HepG2 (cell line): ENCODE measurements around the gene GRK3. TPM values are rescaled to one million over a fixed set of nuclear protein-coding genes. Genes with fewer than 3 reads are reported as not detected.

Experiments used
- ATAC-seq: fragments of 200-7000 bp; cut with Tn5 transposase; 3 replicates; pipeline ENCODE4 v1.9.1; 2020; ENCODE audit warnings: mild to moderate bottlenecking, moderate library complexity
- BruUV-seq: library from RNA; stranded (reverse); fragments of 400-500 nt; replicated peaks from 2 replicates; lab custom pipeline; 2021; lab: Mats Ljungman, UMichigan
- CTCF ChIA-PET: fragments of 300-600 bp; formaldehyde crosslinking; extraction: SDS; loops from one replicate; lab custom pipeline; 2021; ENCODE audit warnings: low total read pairs, inconsistent platforms, low intra/inter-chr PET ratio; lab: Yijun Ruan, JAX
- POLR2A ChIA-PET: fragments of 350-600 bp; sonication (Branson Sonifier 250); formaldehyde crosslinking; loops from one replicate; lab custom pipeline; 2020; ENCODE audit warnings: antibody characterized with exemption, inconsistent platforms; lab: Yijun Ruan, JAX
- DNase-seq: peaks from one replicate; pipeline ENCODE4 v3.0.0-alpha.2; 2015; ENCODE audit warnings: low spot score
- FAIRE-seq: peaks from 3 replicates; lab custom pipeline; 2011; peaks lifted over from hg19 to GRCh38; lab: Jason Lieb, UNC
- H2AFZ ChIP-seq: one replicate; pipeline ENCODE4 v1.6.1; 2011; ENCODE audit warnings: low read length, inconsistent platforms
- H3K27ac ChIP-seq: fragments of 300-600 bp; 3 replicates; pipeline ENCODE4 v1.8.0; 2011; ENCODE audit warnings: mixed run types, mild to moderate bottlenecking, mixed read lengths, low read length, inconsistent platforms; ENCODE audit not compliant: insufficient read depth; ENCODE audit errors: extremely low read length
- H3K27me3 ChIP-seq, 2 experiments: fragments of 200-600 bp in 1 of 2; 2 replicates in 1 of 2; 3 replicates in 1 of 2; pipeline versions ENCODE4 v1.6.0 to v1.8.0; 2011; ENCODE audit warnings: low read length in 2 of 2, mild to moderate bottlenecking in 2 of 2, moderate library complexity in 2 of 2, inconsistent platforms in 1 of 2; ENCODE audit not compliant: insufficient read depth in 2 of 2, control insufficient read depth in 1 of 2
- H3K36me3 ChIP-seq, 2 experiments: fragments of 200-600 bp in 1 of 2; replicated peaks in 1 of 2; 2 replicates in 1 of 2; 3 replicates in 1 of 2; pipeline versions ENCODE4 v1.5.1 to v1.8.0; 2011; ENCODE audit warnings: low read length in 2 of 2, inconsistent platforms in 1 of 2; ENCODE audit not compliant: insufficient read depth in 2 of 2, control insufficient read depth in 1 of 2
- H3K4me1 ChIP-seq: 2 replicates; pipeline ENCODE4 v1.5.1; 2012; ENCODE audit warnings: low read length, inconsistent platforms; ENCODE audit not compliant: insufficient read depth
- H3K4me2 ChIP-seq: 2 replicates; pipeline ENCODE4 v1.6.0; 2011; ENCODE audit warnings: low read depth, low read length, inconsistent platforms
- H3K4me3 ChIP-seq, 3 experiments: fragments of 200-600 bp in 1 of 3; sonication (generic), shearing (Covaris generic) in 1 of 3; replicated peaks in 1 of 3; 2 replicates each; pipeline ENCODE4 v1.5.1; 2011 to 2016; ENCODE audit warnings: low read length in 3 of 3, inconsistent platforms in 2 of 3, low read depth in 2 of 3, mild to moderate bottlenecking in 2 of 3, control low read depth in 1 of 3, mixed read lengths in 1 of 3; ENCODE audit not compliant: insufficient read depth in 1 of 3
- H3K79me2 ChIP-seq: one replicate; pipeline ENCODE4 v1.6.1; 2011; ENCODE audit warnings: low read length, inconsistent platforms; ENCODE audit not compliant: insufficient read depth
- H3K9ac ChIP-seq: 2 replicates; pipeline ENCODE4 v1.6.0; 2011; ENCODE audit warnings: mild to moderate bottlenecking, low read depth, low read length, inconsistent platforms; ENCODE audit not compliant: insufficient read depth
- H3K9me3 ChIP-seq: 2 replicates; pipeline ENCODE4 v1.5.1; 2012; ENCODE audit warnings: mild to moderate bottlenecking, low read length
- H4K20me1 ChIP-seq: 2 replicates; pipeline ENCODE4 v1.6.0; 2011; ENCODE audit warnings: inconsistent platforms, mild to moderate bottlenecking, low read length, moderate library complexity; ENCODE audit not compliant: insufficient read depth
- DPF2 ChIP-seq: sonication (generic); formaldehyde crosslinking; IDR thresholded peaks from 2 replicates; pipeline ENCODE4 v1.4.0; 2020; ENCODE audit warnings: mild to moderate bottlenecking, low read depth, missing genetic modification reagents, borderline replicate concordance
- HDAC1 ChIP-seq: sonication (generic); formaldehyde crosslinking; IDR thresholded peaks from 2 replicates; pipeline ENCODE4 v1.5.1; 2020; ENCODE audit warnings: mild to moderate bottlenecking, missing genetic modification reagents
- HNRNPLL ChIP-seq: fragments of 200-400 bp; formaldehyde crosslinking; IDR thresholded peaks from 2 replicates; pipeline ENCODE4 v1.6.1; 2017; ENCODE audit warnings: mild to moderate bottlenecking, low read depth, low read length; ENCODE audit not compliant: poor library complexity, severe bottlenecking
- KDM5A ChIP-seq: fragments of 200-600 bp; sonication (generic); IDR thresholded peaks from 2 replicates; pipeline ENCODE4 v1.7.0; 2018; ENCODE audit warnings: antibody characterized with exemption, mild to moderate bottlenecking, low read length, borderline replicate concordance
- MAFF ChIP-seq: IDR thresholded peaks from 2 replicates; pipeline ENCODE4 v1.6.1; 2011; ENCODE audit warnings: low read depth, low read length, improper control_type of control experiment
- MEF2D ChIP-seq: sonication (generic); formaldehyde crosslinking; IDR thresholded peaks from 2 replicates; pipeline ENCODE4 v1.5.1; 2020; ENCODE audit warnings: mild to moderate bottlenecking, missing genetic modification reagents
- PLRG1 ChIP-seq: fragments of 450-650 bp; conservative IDR thresholded peaks from 2 replicates; pipeline ENCODE4 v1.6.1; 2016
- ZNF354B ChIP-seq: sonication (generic); formaldehyde crosslinking; IDR thresholded peaks from 2 replicates; pipeline ENCODE4 v1.8.0; 2022; ENCODE audit warnings: mild to moderate bottlenecking, missing genetic modification reagents
- ZNF570 ChIP-seq: sonication (generic); formaldehyde crosslinking; IDR thresholded peaks from 2 replicates; pipeline ENCODE4 v1.4.0; 2020; ENCODE audit warnings: mild to moderate bottlenecking, missing genetic modification reagents, borderline replicate concordance
- ZNF678 ChIP-seq: sonication (generic); formaldehyde crosslinking; IDR thresholded peaks from 2 replicates; pipeline ENCODE4 v1.4.0; 2020; ENCODE audit warnings: mild to moderate bottlenecking, missing genetic modification reagents
- ZNF775 ChIP-seq: sonication (generic); formaldehyde crosslinking; IDR thresholded peaks from 2 replicates; pipeline ENCODE4 v1.4.0; 2020; ENCODE audit warnings: missing genetic modification reagents, mild to moderate bottlenecking, moderate library complexity, borderline replicate concordance
- WGBS: methylation state at CpG from one replicate; pipeline ENCODE4 v1.1.6; 2017; ENCODE audit warnings: low lambda C conversion rate; 5-methylcytosine and 5-hydroxymethylcytosine counted together
- in situ Hi-C: cut with HindIII; loops from 2 replicates; pipeline ENCODE4 v1.10.0; 2017; ENCODE audit warnings: low pct_unique_long_range_greater_than_20kb; ENCODE audit not compliant: extremely low pct_ligation_motif_present
- intact Hi-C: fragments of 100-400 bp; cut with micrococcal nuclease; formaldehyde crosslinking; loops from one replicate; pipeline ENCODE4 v1.10.0; 2022; ENCODE audit not compliant: unreplicated experiment
- polyA plus RNA-seq, 8 experiments: library from polyadenylated mRNA; depleted of rRNA in 3 of 8; stranded (reverse) in 7 of 8; unstranded in 1 of 8; fragments of >200 nt; fragmentation: Illumina TruSeq in 4 of 8; extraction: Trizol in 4 of 8; gene quantifications; 2 replicates each; pipeline versions ENCODE4 v1.2.1 to v1.2.3, GENCODE V29; 2011 to 2016; ENCODE audit warnings: low read depth in 4 of 8, missing spikeins in 1 of 8, mixed read lengths in 1 of 8; ENCODE audit not compliant: insufficient read depth in 1 of 8
- total RNA-seq, 5 experiments: library from RNA; depleted of rRNA; stranded (reverse); fragments of >200 nt; fragmentation: Illumina TruSeq; extraction: Trizol; gene quantifications; 2 replicates each; pipeline ENCODE4 v1.2.3, GENCODE V29; 2016; ENCODE audit warnings: low read depth in 1 of 5
- TF ChIP-seq, protein P1 (sequence below): IDR thresholded peaks from 2 replicates; pipeline ENCODE4 v1.6.1; 2016; ENCODE audit warnings: mild to moderate bottlenecking, missing biosample characterization, missing genetic modification reagents
- TF ChIP-seq, protein P2 (sequence below): sonication (generic); formaldehyde crosslinking; IDR thresholded peaks from 2 replicates; pipeline ENCODE4 v1.5.0; 2020; ENCODE audit warnings: mild to moderate bottlenecking, low read depth, missing genetic modification reagents, borderline replicate concordance
- TF ChIP-seq, protein P3 (sequence below): sonication (generic); formaldehyde crosslinking; IDR thresholded peaks from 2 replicates; pipeline ENCODE4 v1.5.0; 2020; ENCODE audit warnings: missing genetic modification reagents, mild to moderate bottlenecking, borderline replicate concordance
- TF ChIP-seq, protein P4 (sequence below): sonication (generic); formaldehyde crosslinking; IDR thresholded peaks from 2 replicates; pipeline ENCODE4 v1.4.0; 2020; ENCODE audit warnings: missing genetic modification reagents

Gene GRK3
- total and polyA plus RNA-seq, 2 of the 13 experiments (the other 11 are each of a cell fraction or from before 2014, with no cell fraction given), result 8.5 to 16.7 TPM

DNA sequence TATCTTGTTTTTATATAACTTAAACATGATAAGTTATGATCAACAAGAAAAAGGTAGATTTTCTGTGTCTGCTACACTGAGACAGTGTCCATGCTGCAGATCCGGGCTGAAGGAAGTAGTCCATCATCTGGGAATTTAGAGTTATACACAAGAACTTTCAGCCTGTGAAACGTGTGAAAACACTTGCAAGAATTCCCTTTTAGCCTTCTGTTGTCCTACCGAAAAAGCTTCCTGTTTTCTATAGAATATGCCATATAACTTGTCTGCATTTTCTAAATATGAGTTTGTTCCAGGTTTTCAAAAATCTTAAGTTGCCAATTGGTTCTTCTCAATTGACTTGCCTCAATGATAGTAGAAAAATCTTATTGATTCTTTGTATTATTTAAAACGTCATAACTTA is 113.2 kb downstream of the GRK3 start:
- no peak for ATAC-seq
- no TSS peak for BruUV-seq
- no peak overlapping the region for H3K27ac ChIP-seq
- no peaks in the 10 kb centered on the region for H4K20me1 ChIP-seq
- WGBS, result 94% methylated on average over 4 of the region's 4 CpGs
- POLR2A ChIA-PET, result no interaction called here
- no peak for DNase-seq
- H3K9me3 ChIP-seq, result no peaks in the 10 kb centered on the region
- TF ChIP-seq, protein P1, sequence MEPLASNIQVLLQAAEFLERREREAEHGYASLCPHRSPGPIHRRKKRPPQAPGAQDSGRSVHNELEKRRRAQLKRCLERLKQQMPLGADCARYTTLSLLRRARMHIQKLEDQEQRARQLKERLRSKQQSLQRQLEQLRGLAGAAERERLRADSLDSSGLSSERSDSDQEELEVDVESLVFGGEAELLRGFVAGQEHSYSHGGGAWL (CRISPR knock-in tag), result no peak
- TF ChIP-seq HDAC1, result no peak
- TF ChIP-seq DPF2 (CRISPR knock-in tag), result no peak
- TF ChIP-seq ZNF354B, result no peak
- TF ChIP-seq, protein P2, sequence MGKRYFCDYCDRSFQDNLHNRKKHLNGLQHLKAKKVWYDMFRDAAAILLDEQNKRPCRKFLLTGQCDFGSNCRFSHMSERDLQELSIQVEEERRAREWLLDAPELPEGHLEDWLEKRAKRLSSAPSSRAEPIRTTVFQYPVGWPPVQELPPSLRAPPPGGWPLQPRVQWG (CRISPR knock-in tag), result no peak
- in situ Hi-C loops (no loop called here), intact Hi-C loops (no loop called here)
- H3K9ac ChIP-seq, result no peak overlapping the region
- H3K27me3 ChIP-seq, result no peaks in the 10 kb centered on the region
- no peak for FAIRE-seq
- H3K36me3 ChIP-seq, result peaks cover 4 to 6% of the 10 kb centered on the region in 2 experiments; a peak in 4 of 5 replicates
- H3K4me3 ChIP-seq, result no peak overlapping the region
- H2AFZ ChIP-seq, result no peak overlapping the region
- no peaks in the 10 kb centered on the region for H3K4me1 ChIP-seq
- CTCF ChIA-PET, result no interaction called here
- no peak overlapping the region for H3K4me2 ChIP-seq
- no peaks in the 10 kb centered on the region for H3K79me2 ChIP-seq

DNA sequence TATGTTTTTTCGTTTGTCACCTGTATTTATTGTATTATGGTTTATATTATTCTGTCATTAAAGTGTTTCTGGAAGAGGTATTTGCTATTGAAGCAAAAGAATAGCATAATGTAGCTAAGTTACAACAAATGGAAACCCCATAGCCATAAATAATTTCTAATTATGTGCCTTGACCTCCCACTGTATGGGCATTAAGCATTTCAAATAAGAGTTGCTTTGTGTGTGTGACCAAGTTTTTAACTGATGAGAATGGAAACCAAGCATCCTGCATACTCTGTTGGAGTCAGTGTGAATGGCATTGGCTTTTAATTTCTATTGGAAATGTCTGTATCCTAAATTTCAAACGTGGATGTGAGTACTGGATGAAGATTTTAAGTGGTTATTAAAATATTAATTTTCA is 115.6 kb downstream of the GRK3 start:
- intact Hi-C loops (no loop called here), in situ Hi-C loops (no loop called here)
- H3K4me1 ChIP-seq, result no peaks in the 10 kb centered on the region
- no peak for FAIRE-seq
- no peak overlapping the region for H3K4me2 ChIP-seq
- no TSS peak for BruUV-seq
- DNase-seq, result no peak
- ATAC-seq, result no peak
- H3K27ac ChIP-seq, result no peak overlapping the region
- no peak overlapping the region for H3K4me3 ChIP-seq
- H3K27me3 ChIP-seq, result no peaks in the 10 kb centered on the region
- H4K20me1 ChIP-seq, result no peaks in the 10 kb centered on the region
- ChIA-PET CTCF (no interaction called here), POLR2A (no interaction called here)
- no peak overlapping the region for H2AFZ ChIP-seq
- no peak for TF ChIP-seq ZNF775
- TF ChIP-seq KDM5A, result no peak
- TF ChIP-seq ZNF678 (CRISPR knock-in tag), result no peak
- TF ChIP-seq ZNF570, result no peak
- TF ChIP-seq PLRG1, result no peak
- no peak for TF ChIP-seq HNRNPLL
- TF ChIP-seq MAFF, result no peak
- no peak for TF ChIP-seq MEF2D
- TF ChIP-seq, protein P3, sequence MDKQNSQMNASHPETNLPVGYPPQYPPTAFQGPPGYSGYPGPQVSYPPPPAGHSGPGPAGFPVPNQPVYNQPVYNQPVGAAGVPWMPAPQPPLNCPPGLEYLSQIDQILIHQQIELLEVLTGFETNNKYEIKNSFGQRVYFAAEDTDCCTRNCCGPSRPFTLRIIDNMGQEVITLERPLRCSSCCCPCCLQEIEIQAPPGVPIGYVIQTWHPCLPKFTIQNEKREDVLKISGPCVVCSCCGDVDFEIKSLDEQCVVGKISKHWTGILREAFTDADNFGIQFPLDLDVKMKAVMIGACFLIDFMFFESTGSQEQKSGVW, result no peak
- TF ChIP-seq, protein P4, sequence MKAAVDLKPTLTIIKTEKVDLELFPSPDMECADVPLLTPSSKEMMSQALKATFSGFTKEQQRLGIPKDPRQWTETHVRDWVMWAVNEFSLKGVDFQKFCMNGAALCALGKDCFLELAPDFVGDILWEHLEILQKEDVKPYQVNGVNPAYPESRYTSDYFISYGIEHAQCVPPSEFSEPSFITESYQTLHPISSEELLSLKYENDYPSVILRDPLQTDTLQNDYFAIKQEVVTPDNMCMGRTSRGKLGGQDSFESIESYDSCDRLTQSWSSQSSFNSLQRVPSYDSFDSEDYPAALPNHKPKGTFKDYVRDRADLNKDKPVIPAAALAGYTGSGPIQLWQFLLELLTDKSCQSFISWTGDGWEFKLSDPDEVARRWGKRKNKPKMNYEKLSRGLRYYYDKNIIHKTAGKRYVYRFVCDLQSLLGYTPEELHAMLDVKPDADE, result no peak
- no peaks in the 10 kb centered on the region for H3K79me2 ChIP-seq
- no peaks in the 10 kb centered on the region for H3K9me3 ChIP-seq
- peaks cover 4 to 6% of the 10 kb centered on the region in 2 experiments; a peak in 2 of 5 replicates for H3K36me3 ChIP-seq
- no peak overlapping the region for H3K9ac ChIP-seq
- WGBS, result 87% methylated on average over 2 of the region's 2 CpGs
